Effector memory CD8-positive, alpha-beta T cell (primary cell): ENCODE results near the gene CLMN.

Experiments used
- ATAC-seq: fragments of 150-1000 bp; cut with Tn5 transposase; replicated peaks from 2 replicates; pipeline ENCODE4 v1.10.0; 2021; ENCODE audit warnings: mild to moderate bottlenecking, moderate library complexity
- DNase-seq, 3 experiments: peaks; one replicate each; pipeline ENCODE4 v3.0.0; 2021
- H3K27ac Mint-ChIP-seq, 2 donors: one replicate each; pipeline ENCODE4 v1.8.0; 2022; ENCODE audit warnings: mild to moderate bottlenecking in 2 of 2, mixed read lengths in 2 of 2, moderate library complexity in 2 of 2
- H3K27me3 Mint-ChIP-seq, 2 donors: one replicate each; pipeline ENCODE4 v1.8.0; 2022; ENCODE audit warnings: mixed read lengths in 2 of 2
- H3K36me3 Mint-ChIP-seq: one replicate; pipeline ENCODE4 v1.8.0; 2022; ENCODE audit warnings: mild to moderate bottlenecking, moderate library complexity, mixed read lengths; ENCODE audit not compliant: insufficient read depth
- H3K4me1 Mint-ChIP-seq, 2 donors: one replicate each; pipeline ENCODE4 v1.8.0; 2022; ENCODE audit warnings: low read depth in 2 of 2, mixed read lengths in 2 of 2
- H3K4me3 Mint-ChIP-seq, 2 donors: one replicate each; pipeline ENCODE4 v1.8.0; 2022; ENCODE audit warnings: mild to moderate bottlenecking in 2 of 2, mixed read lengths in 2 of 2, moderate library complexity in 2 of 2
- H3K9me3 Mint-ChIP-seq, 2 donors: one replicate each; pipeline ENCODE4 v1.8.0; 2022; ENCODE audit warnings: mixed read lengths in 2 of 2

The CLMN gene

DNA sequence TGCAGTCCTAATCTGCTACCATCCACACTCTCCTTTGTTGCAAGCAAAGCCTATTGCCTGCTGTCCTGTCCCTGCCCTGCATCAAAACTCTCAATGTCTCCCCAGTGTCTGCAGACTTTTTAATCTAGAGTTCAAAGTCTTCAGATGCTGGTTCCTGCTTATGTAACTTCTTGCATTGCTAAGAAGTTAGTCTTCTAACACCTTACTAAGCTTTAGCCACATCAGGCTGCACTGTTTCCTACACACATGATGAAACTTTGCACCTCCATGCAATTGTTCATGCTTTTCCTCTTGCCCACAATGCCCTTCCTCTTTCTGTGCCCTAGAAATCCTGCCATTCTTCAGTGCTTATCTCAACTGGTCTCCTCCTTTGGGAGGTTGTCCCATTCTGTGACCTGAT, 146.2 kb downstream of the CLMN start:
- no peak for ATAC-seq
- Mint-ChIP-seq H3K4me3 (no peak overlapping the region), H3K9me3 (no peaks in the 10 kb centered on the region), H3K36me3 (no peaks in the 10 kb centered on the region), H3K27me3 (peaks cover 0 to 2% of the 10 kb centered on the region in 2 donors), H3K27ac (no peak overlapping the region), H3K4me1 (peaks cover 0 to 3% of the 10 kb centered on the region in 2 donors)
- DNase-seq: no peak

DNA sequence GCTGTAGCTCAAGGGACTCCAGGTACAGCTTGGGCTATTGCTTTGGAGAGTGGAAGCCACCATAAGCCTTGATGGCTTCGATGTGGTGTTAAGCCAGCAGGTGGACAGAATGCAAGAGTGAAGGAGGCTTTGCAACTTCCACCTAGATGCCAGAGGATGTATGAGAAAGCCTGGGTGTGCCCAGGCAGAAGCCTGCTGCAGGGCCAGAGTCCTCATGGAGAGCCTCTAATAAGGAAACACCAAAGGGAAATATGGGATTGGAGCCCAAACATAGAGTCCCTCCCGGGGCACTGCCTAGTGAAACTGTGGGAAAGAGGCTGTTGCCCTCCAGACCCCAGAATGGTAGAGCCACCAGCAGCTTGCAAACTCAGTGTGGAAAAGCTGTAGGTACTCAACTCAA, 152.5 kb downstream of the CLMN start:
- Mint-ChIP-seq H3K27me3 (no peaks in the 10 kb centered on the region), H3K27ac (no peak overlapping the region), H3K36me3 (no peaks in the 10 kb centered on the region), H3K9me3 (peaks cover 0 to 6% of the 10 kb centered on the region in 2 donors), H3K4me1 (no peaks in the 10 kb centered on the region), H3K4me3 (no peak overlapping the region)
- ATAC-seq (no peak), DNase-seq (no peak)

DNA sequence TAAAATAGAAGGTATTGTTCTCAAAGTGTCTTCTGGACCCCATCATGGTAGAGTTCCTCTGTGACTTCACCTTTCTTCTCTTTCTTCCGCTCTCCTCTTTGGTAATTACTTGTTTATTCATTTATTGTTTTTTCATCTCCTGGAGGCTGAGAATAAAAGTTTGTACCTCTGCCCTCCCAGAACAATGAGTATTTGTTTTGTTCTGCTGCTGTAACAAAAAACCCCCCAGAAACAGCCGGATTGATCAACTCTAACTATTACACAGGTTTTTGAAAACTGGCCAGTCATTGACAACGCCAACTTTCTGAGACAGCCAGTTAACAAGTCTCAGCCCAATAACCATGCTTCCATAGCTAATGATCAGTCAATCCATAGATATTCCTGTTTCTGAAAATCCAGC, 154.2 kb downstream of the CLMN start:
- Mint-ChIP-seq H3K36me3 (no peaks in the 10 kb centered on the region), H3K27me3 (no peaks in the 10 kb centered on the region), H3K9me3 (peaks cover 0 to 6% of the 10 kb centered on the region in 2 donors), H3K27ac (no peak overlapping the region), H3K4me3 (no peak overlapping the region), H3K4me1 (peaks cover 0 to 6% of the 10 kb centered on the region in 2 donors)
- no peak for ATAC-seq
- no peak for DNase-seq

DNA sequence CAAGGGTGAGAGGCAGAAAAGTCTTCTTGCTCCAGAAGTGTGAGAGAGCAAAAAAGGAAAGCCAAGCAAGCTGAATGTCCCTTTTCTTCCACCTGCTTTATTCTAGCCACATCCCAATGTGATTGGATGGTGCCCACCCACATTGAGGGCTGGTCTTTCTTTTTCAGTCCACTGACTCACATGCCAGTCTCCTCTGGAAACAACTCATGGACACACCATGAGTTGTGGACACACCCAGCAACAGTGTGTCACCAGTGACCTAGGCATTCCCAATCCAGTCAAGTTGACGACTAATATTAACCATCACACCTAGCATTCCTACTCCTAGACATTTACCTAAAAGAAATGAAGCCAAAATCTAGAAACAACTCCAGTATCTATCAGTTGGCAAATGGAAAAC, 155.2 kb downstream of the CLMN start:
- no peak overlapping the region for H3K27ac Mint-ChIP-seq
- no peak overlapping the region for H3K4me3 Mint-ChIP-seq
- DNase-seq (no peak), ATAC-seq (no peak)
- no peaks in the 10 kb centered on the region for H3K27me3 Mint-ChIP-seq
- H3K9me3 Mint-ChIP-seq: peaks cover 0 to 6% of the 10 kb centered on the region in 2 donors
- peaks cover 0 to 6% of the 10 kb centered on the region in 2 donors for H3K4me1 Mint-ChIP-seq
- no peaks in the 10 kb centered on the region for H3K36me3 Mint-ChIP-seq

DNA sequence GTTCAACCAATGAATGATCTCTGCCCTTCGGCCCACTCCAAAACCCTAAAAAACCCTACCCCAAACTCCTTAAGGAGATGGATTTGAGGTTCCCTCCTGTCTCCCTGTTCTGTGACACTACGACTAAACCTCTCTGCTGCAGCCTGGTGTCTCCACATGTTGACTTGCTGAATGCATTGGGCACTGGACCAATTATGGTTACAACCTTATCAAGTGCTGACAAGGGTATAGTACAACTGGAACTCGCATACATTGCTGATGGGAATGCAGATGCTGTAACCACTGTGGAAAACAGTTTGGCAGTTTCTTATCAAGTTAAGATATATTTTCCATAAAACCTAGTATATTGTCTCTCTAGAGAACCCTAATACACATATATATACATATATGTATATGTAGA, 156.0 kb downstream of the CLMN start:
- H3K27ac Mint-ChIP-seq: no peak overlapping the region
- H3K4me1 Mint-ChIP-seq: peaks cover 0 to 6% of the 10 kb centered on the region in 2 donors
- H3K36me3 Mint-ChIP-seq: no peaks in the 10 kb centered on the region
- no peaks in the 10 kb centered on the region for H3K27me3 Mint-ChIP-seq
- DNase-seq: no peak
- H3K4me3 Mint-ChIP-seq: no peak overlapping the region
- H3K9me3 Mint-ChIP-seq: peaks cover 0 to 6% of the 10 kb centered on the region in 2 donors
- no peak for ATAC-seq

DNA sequence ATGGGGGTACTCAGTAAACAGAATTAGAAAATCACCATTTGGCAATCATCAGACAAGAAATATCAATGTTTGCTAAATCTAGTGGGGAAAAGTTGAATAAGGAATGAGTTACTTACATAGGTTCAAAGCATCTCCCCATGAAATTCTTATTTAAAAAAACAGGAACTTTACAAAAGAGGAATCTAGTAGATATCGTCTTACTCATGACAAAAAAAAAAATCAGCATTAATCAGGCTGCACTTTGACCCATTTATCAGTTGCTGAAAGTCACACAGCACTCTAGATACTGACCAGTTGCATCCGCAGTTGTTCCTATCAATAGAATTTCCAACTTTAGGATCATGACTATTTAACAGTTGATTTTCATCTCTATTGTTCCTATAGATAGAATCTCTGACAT, 156.6 kb downstream of the CLMN start:
- no peak overlapping the region for H3K27ac Mint-ChIP-seq
- peaks cover 3% of the 10 kb centered on the region for H3K36me3 Mint-ChIP-seq
- DNase-seq (no peak), ATAC-seq (no peak)
- peaks cover 0 to 6% of the 10 kb centered on the region in 2 donors for H3K9me3 Mint-ChIP-seq
- H3K4me1 Mint-ChIP-seq: peaks cover under 1 to 7% of the 10 kb centered on the region in 2 donors
- H3K4me3 Mint-ChIP-seq: no peak overlapping the region
- no peaks in the 10 kb centered on the region for H3K27me3 Mint-ChIP-seq

DNA sequence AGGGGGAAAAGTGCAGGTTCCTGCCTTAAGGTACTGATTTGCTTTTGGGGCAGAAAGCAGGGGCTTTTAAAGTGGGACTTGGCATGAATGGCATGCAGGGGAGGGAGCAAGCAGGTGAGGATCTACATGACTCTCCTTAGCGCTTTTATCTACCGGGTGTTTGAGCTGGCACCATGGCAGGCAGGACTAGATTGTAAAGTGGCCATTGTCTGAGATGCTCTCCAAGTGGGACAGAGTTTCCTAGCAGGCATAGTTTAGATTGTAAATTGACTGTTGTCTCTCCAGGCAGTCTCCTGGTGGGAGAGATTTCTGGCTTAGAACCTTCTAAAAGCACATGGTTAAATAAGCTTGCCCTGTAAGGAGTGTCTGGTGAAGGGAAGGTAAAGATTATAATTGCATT, 157.1 kb downstream of the CLMN start:
- Mint-ChIP-seq H3K4me3 (no peak overlapping the region), H3K27me3 (no peaks in the 10 kb centered on the region), H3K27ac (no peak overlapping the region), H3K36me3 (peaks cover 8% of the 10 kb centered on the region), H3K4me1 (peaks cover 6 to 12% of the 10 kb centered on the region in 2 donors), H3K9me3 (peaks cover 0 to 6% of the 10 kb centered on the region in 2 donors)
- ATAC-seq (no peak), DNase-seq (no peak)

DNA sequence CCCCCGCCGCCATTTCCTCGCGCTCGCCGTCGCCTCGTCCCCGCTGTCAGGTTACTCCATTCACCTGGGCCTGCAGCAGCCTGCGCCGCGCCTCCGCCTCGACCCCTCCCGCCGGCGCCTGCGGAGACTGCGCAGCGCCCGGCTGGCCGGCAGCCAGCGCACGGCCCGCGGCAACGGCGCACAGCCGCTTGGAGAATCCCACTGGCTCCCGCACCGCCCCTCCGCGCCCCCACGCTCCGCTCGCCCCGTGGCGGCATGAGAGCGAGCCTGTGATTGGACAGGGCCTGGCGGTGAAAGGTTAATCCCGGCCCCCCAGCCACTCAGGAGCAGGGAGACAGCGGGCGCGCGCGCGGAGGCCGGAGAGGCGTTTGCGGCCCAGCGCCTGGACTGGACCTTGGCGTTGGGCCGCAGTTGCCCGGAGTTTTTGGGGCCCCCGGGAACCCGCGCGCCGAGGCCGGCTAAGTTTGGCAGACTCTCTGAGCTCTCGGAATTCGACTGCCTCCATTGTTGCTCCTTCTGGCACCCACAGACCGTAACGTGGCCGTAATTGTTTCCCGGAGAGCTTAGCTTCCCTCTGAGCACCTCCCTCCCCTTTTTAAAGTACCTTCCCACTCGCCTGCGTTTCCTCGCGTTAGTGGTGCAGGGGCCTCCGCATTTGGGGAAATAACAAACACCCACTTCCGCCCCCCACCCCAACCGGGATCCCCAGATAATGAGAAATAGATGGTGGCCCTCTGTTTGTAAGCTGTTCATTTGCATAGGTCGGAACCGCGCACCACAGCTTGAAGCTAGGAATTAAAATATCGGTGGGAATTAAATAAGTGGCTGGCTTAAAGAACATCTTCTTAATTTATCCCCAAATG, 162.2 kb downstream of the CLMN start, which contains the start of gene DICER1:
DICER1 (minus strand) TSS at position 203 of the 863 bp plus-strand sequence. CDS start 24,071 bp downstream, outside the sequence.
- Mint-ChIP-seq H3K27me3 (no peaks in the 10 kb centered on the region), H3K9me3 (no peaks in the 10 kb centered on the region), H3K36me3 (peaks cover 13% of the 10 kb centered on the region), H3K4me1 (peaks cover 29 to 45% of the 10 kb centered on the region in 2 donors), H3K27ac (peak within 1 kb of the TSS; percentile 99 to 100), H3K4me3 (peak within 1 kb of the TSS; percentile 97 to 98)
- DNase-seq: peak; percentile 94 to 96 (median 95)
- peak; percentile 80 for ATAC-seq

DNA sequence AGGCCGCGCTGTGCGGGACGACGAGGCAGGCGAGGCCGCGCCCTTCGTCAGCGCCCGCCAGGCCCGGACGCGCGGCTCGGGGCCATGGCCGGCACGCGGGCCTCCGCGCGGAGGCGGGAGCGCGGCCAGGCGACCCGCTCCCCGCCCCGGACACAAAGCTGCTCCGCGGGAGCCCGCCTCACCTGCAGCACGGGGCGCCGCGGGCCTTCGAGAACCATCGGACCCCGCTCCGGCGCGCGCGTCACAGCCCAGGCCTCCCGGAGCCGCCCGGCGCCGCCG, 162.7 kb downstream of the CLMN start:
- peaks cover 13% of the 10 kb centered on the region for H3K36me3 Mint-ChIP-seq
- DNase-seq (no peak), ATAC-seq (peak; percentile 42)
- peaks cover 34 to 50% of the 10 kb centered on the region in 2 donors for H3K4me1 Mint-ChIP-seq
- H3K27ac Mint-ChIP-seq: peak overlapping the region; percentile 99 to 100
- H3K9me3 Mint-ChIP-seq: no peaks in the 10 kb centered on the region
- no peaks in the 10 kb centered on the region for H3K27me3 Mint-ChIP-seq
- peak overlapping the region; percentile 97 to 98 for H3K4me3 Mint-ChIP-seq

DNA sequence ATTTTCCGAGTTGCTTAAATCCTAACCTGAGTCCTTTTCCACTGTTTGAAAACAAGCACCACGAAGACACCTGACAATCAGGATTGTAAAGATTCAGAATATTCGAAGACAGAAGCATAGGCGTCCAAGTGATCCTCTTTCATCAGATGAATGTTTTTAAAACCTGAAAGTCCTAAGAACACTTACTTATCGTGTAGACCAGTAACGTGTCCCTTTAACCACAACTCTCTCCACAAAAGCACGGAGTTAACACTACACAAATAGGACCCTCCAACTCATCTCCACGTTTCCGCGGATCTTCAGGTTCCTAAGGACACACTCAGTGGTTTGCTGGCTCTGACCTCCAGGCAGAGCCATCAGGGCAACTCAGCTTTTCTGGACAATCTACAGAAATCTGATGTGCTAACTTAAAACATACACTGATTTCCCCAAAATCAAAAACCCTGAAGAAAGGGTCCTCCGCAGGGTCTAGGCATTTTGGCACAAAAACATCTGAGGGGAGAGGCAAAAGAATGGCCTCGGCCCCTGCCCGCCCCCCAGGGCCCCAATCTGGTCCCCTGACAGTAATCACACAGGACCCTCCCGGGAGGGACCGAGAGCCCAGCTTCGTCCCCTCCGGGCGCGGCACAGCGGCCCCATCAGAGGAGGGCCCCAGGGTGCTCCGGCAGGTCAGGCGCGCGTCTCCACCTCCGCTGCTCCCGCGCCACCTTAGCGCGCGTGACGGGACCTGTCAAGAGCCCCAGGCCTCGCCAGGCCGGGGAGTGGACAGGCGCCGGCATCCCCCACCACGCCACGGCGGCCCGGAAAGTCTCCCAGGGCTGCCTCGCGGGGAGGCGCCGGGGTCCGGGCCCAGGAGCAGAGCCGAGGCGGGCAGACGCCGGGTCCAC, 163.3 kb downstream of the CLMN start:
- ATAC-seq (peak; percentile 23), DNase-seq (peak in 1 of 3 experiments; percentile 29)
- H3K27me3 Mint-ChIP-seq: no peaks in the 10 kb centered on the region
- H3K9me3 Mint-ChIP-seq: no peaks in the 10 kb centered on the region
- H3K36me3 Mint-ChIP-seq: peaks cover 13% of the 10 kb centered on the region
- peak overlapping the region; percentile 44 to 75 for H3K27ac Mint-ChIP-seq
- H3K4me1 Mint-ChIP-seq: peaks cover 37 to 50% of the 10 kb centered on the region in 2 donors
- peak overlapping the region; percentile 78 to 80 for H3K4me3 Mint-ChIP-seq

DNA sequence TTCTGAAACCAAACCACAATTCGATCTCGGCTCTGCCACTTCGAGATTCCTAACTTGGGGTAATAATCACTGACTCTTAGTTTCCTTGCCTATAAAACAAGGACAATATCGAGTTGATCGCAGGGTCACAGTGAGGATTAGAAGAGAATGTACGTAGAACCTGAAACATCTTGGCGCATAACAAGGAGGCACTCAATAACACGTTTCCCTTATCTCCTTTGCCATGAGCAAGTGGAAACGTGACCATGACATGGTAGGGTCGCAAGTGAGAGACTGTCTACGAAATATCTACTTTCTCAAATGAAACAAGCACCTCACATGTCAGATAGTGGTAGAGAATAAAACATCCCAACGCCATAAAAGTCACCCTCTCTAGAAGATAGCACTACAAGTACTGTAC, 164.7 kb downstream of the CLMN start:
- ATAC-seq (no peak), DNase-seq (no peak)
- Mint-ChIP-seq H3K36me3 (peaks cover 13% of the 10 kb centered on the region), H3K27ac (peak overlapping the region in 1 of 2 donors; percentile 44), H3K9me3 (no peaks in the 10 kb centered on the region), H3K4me1 (peaks cover 42 to 58% of the 10 kb centered on the region in 2 donors), H3K27me3 (no peaks in the 10 kb centered on the region), H3K4me3 (peak overlapping the region; percentile 78 to 80)

DNA sequence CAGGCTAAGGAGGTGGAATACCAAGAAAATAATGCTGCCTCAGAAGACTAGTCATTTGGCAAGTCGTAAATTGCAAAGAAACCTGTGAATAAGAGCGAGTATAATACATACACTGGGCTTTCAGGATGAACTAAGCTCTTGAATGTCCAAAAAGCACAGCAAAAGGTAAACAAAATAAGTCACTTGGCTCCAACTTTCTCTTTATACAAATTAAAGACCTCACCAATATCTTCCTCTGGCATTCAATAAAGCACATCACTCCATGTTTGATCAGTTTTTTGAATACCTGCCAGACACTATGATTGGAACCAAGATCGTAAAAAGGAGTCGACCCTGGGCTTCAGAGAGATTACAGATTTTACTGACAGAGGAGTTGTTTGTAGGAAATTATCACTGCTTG, 165.8 kb downstream of the CLMN start:
- Mint-ChIP-seq H3K36me3 (peaks cover 13% of the 10 kb centered on the region), H3K9me3 (no peaks in the 10 kb centered on the region), H3K27me3 (no peaks in the 10 kb centered on the region), H3K4me3 (peak overlapping the region; percentile 3 to 21), H3K27ac (peak overlapping the region in 1 of 2 donors; percentile 2), H3K4me1 (peaks cover 47 to 68% of the 10 kb centered on the region in 2 donors)
- DNase-seq: no peak
- no peak for ATAC-seq

DNA sequence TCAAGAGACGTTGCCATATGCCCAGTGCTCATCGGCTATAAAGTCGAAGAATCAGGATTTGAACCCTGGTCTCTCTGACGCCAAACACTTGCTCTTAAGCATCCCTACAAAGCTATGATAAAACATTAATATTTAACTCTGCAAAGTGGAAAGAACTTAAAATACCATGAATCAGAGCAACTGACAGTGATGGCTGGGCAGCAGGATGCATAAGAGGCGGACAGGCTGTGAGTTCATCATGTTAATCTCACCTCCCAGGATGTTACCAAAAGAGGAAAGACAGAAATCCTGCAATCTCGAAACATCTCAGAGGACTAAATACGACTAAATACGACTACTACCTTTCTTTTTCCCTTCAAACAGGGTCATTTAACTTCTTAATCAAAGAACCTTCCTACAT, 168.1 kb downstream of the CLMN start:
- H3K36me3 Mint-ChIP-seq: peaks cover 6% of the 10 kb centered on the region
- no peaks in the 10 kb centered on the region for H3K27me3 Mint-ChIP-seq
- no peak for ATAC-seq
- no peaks in the 10 kb centered on the region for H3K9me3 Mint-ChIP-seq
- H3K4me3 Mint-ChIP-seq: peak overlapping the region in 1 of 2 donors; percentile 18
- no peak overlapping the region for H3K27ac Mint-ChIP-seq
- H3K4me1 Mint-ChIP-seq: peaks cover 52 to 83% of the 10 kb centered on the region in 2 donors
- DNase-seq: no peak
